Measurements from ENCODE around the gene DMRTC2.
A peak's percentile ranks its signal among the peaks of the same experiment; 100 is the strongest.

The DMRTC2 gene

GRCh38 chr19:41861116-41861768, 16.4 kb downstream of the DMRTC2 start:
- Histone ChIP-seq H3K9ac (ENCODE audit: low read depth, low read length) (peak overlapping the region; percentile 77), H4K20me1 (ENCODE audit: insufficient read depth, low read length) (peaks cover 52% of the 10 kb centered on the region), H2AFZ (ENCODE audit: low read depth, low read length) (no peak overlapping the region), H3K79me2 (ENCODE audit: insufficient read depth, low read length) (peaks cover 61% of the 10 kb centered on the region), H3K27ac (ENCODE audit: low read length) (peak overlapping the region; percentile 97), H3K27me3 (ENCODE audit: insufficient read depth, low read length, poor library complexity) (no peaks in the 10 kb centered on the region), H3K4me3 (ENCODE audit: low read depth in 1 of 2, low read length in 2 of 2) (peak overlapping the region; percentile 50 to 78), H3K9me3 (ENCODE audit: insufficient read depth, low read length, severe bottlenecking) (no peaks in the 10 kb centered on the region), H3K4me1 (ENCODE audit: insufficient read depth, low read length) (peaks cover 60% of the 10 kb centered on the region), H3K36me3 (ENCODE audit: insufficient read depth, low read length) (peaks cover 56% of the 10 kb centered on the region), H3K4me2 (ENCODE audit: insufficient read depth, low read length) (peak overlapping the region; percentile 96)
- TF ChIP-seq CTCF (IDR thresholded peaks at IDR 0.05; ENCODE audit: borderline replicate concordance, extremely low read depth, low read length, poor library complexity, severe bottlenecking) (no peak), EZH2 (IDR thresholded peaks at IDR 0.05; ENCODE audit: borderline replicate concordance, low read depth, low read length, severe bottlenecking) (no peak)
- no peak for ATAC-seq (ENCODE audit: insufficient read depth, low read depth)
- DNase-seq = no peak

- no peaks in the 10 kb centered on the region for H3K27me3 ChIP-seq (ENCODE audit: insufficient read depth, low read length, poor library complexity)
- peak overlapping the region; percentile 50 to 78; a peak in 3 of 4 replicates for H3K4me3 ChIP-seq (ENCODE audit: low read depth in 1 of 2, low read length in 2 of 2)
- no peak for DNase-seq
- H4K20me1 ChIP-seq (ENCODE audit: insufficient read depth, low read length) = peaks cover 57% of the 10 kb centered on the region
- H3K36me3 ChIP-seq (ENCODE audit: insufficient read depth, low read length) = peaks cover 61% of the 10 kb centered on the region
- peak overlapping the region; percentile 96 for H3K4me2 ChIP-seq (ENCODE audit: insufficient read depth, low read length)
- no peak for ATAC-seq (ENCODE audit: insufficient read depth, low read depth)
- H3K79me2 ChIP-seq (ENCODE audit: insufficient read depth, low read length) = peaks cover 66% of the 10 kb centered on the region
- H3K9ac ChIP-seq (ENCODE audit: low read depth, low read length) = peak overlapping the region; percentile 77
- H3K9me3 ChIP-seq (ENCODE audit: insufficient read depth, low read length, severe bottlenecking) = no peaks in the 10 kb centered on the region
- H2AFZ ChIP-seq (ENCODE audit: low read depth, low read length) = no peak overlapping the region
- H3K4me1 ChIP-seq (ENCODE audit: insufficient read depth, low read length) = peaks cover 66% of the 10 kb centered on the region
- peak overlapping the region; percentile 97 for H3K27ac ChIP-seq (ENCODE audit: low read length)
- TF ChIP-seq EZH2 (IDR thresholded peaks at IDR 0.05; ENCODE audit: borderline replicate concordance, low read depth, low read length, severe bottlenecking) (no peak), CTCF (IDR thresholded peaks at IDR 0.05; ENCODE audit: borderline replicate concordance, extremely low read depth, low read length, poor library complexity, severe bottlenecking) (no peak)
Measured at GRCh38 chr19:41861846-41862245, 17.0 kb downstream of the DMRTC2 start.

- peaks cover 73% of the 10 kb centered on the region for H3K79me2 ChIP-seq (ENCODE audit: insufficient read depth, low read length)
- no peak for ATAC-seq (ENCODE audit: insufficient read depth, low read depth)
- peaks cover 64% of the 10 kb centered on the region for H4K20me1 ChIP-seq (ENCODE audit: insufficient read depth, low read length)
- DNase-seq = peak; percentile 37
- peaks cover 67% of the 10 kb centered on the region for H3K36me3 ChIP-seq (ENCODE audit: insufficient read depth, low read length)
- no peak overlapping the region for H2AFZ ChIP-seq (ENCODE audit: low read depth, low read length)
- peak overlapping the region in 1 of 2 experiments; percentile 78; a peak in 2 of 4 replicates for H3K4me3 ChIP-seq (ENCODE audit: low read depth in 1 of 2, low read length in 2 of 2)
- peak overlapping the region; percentile 97 for H3K27ac ChIP-seq (ENCODE audit: low read length)
- TF ChIP-seq CTCF (IDR thresholded peaks at IDR 0.05; ENCODE audit: borderline replicate concordance, extremely low read depth, low read length, poor library complexity, severe bottlenecking) (no peak), EZH2 (IDR thresholded peaks at IDR 0.05; ENCODE audit: borderline replicate concordance, low read depth, low read length, severe bottlenecking) (no peak)
- H3K4me1 ChIP-seq (ENCODE audit: insufficient read depth, low read length) = peaks cover 73% of the 10 kb centered on the region
- peak overlapping the region; percentile 77 for H3K9ac ChIP-seq (ENCODE audit: low read depth, low read length)
- H3K27me3 ChIP-seq (ENCODE audit: insufficient read depth, low read length, poor library complexity) = no peaks in the 10 kb centered on the region
- no peaks in the 10 kb centered on the region for H3K9me3 ChIP-seq (ENCODE audit: insufficient read depth, low read length, severe bottlenecking)
- H3K4me2 ChIP-seq (ENCODE audit: insufficient read depth, low read length) = peak overlapping the region; percentile 96
Measured at GRCh38 chr19:41862445-41862986, 17.7 kb downstream of the DMRTC2 start.
